OCI-LY3 (cell line): ENCODE results near the gene LRBA.
"Not testable (repeated sequence)": the region's sequence is repeated elsewhere in the genome, so short reads cannot be mapped to it uniquely, and the experiment has no call there.

ENCODE experiments used
- H2AFZ ChIP-seq: fragments of 200-600, 300-600 bp; shearing (Covaris generic); 2 replicates; pipeline ENCODE4 v1.6.0; 2014; ENCODE audit warnings: antibody characterized with exemption, low read depth, low read length
- H3K27ac ChIP-seq: fragments of 200-600, 300-600 bp; sonication (generic); 2 replicates; pipeline ENCODE4 v1.5.1; 2014; ENCODE audit warnings: mild to moderate bottlenecking, low read length, moderate library complexity, mixed read lengths
- H3K27me3 ChIP-seq: fragments of 200-600, 300-600 bp; sonication (generic); 2 replicates; pipeline ENCODE4 v1.6.1; 2014; ENCODE audit warnings: low read depth, low read length, mixed read lengths
- H3K36me3 ChIP-seq: fragments of 200-600, 300-600 bp; sonication (generic); replicated peaks from 2 replicates; pipeline ENCODE3; 2014; ENCODE audit warnings: low read depth, low read length, mixed read lengths
- H3K4me1 ChIP-seq: fragments of 300-600, 200-600 bp; sonication (generic); 2 replicates; pipeline ENCODE4 v1.6.1; 2014; ENCODE audit warnings: low read length, mixed read lengths
- H3K4me2 ChIP-seq: fragments of 200-600, 300-600 bp; sonication (generic); 2 replicates; pipeline ENCODE4 v1.6.1; 2014; ENCODE audit warnings: low read length, mixed read lengths
- H3K4me3 ChIP-seq: fragments of 300-600, 200-600 bp; sonication (generic); 2 replicates; pipeline ENCODE4 v1.5.1; 2014; ENCODE audit warnings: antibody characterized with exemption, mild to moderate bottlenecking, low read length, moderate library complexity
- H3K79me2 ChIP-seq: fragments of 300-600, 200-600 bp; shearing (Covaris generic); 2 replicates; pipeline ENCODE4 v1.6.1; 2014; ENCODE audit warnings: mild to moderate bottlenecking, low read length, mixed read lengths
- H3K9ac ChIP-seq: fragments of 300-600, 200-600 bp; shearing (Covaris generic); 2 replicates; pipeline ENCODE4 v1.6.0; 2014; ENCODE audit warnings: mild to moderate bottlenecking, low read length, moderate library complexity
- H3K9me3 ChIP-seq: fragments of 200-600, 300-600 bp; shearing (Covaris generic); 2 replicates; pipeline ENCODE4 v1.6.1; 2014; ENCODE audit warnings: low read length, mixed read lengths; ENCODE audit not compliant: insufficient read depth
- H4K20me1 ChIP-seq: fragments of 200-600, 300-600 bp; sonication (generic); 2 replicates; pipeline ENCODE4 v1.6.1; 2016; ENCODE audit warnings: low read length, mixed read lengths; ENCODE audit not compliant: insufficient read depth
- EZH2phosphoT487 ChIP-seq: fragments of 200-600 bp; shearing (Covaris generic); IDR thresholded peaks from 2 replicates; pipeline ENCODE4 v1.6.1; 2018; ENCODE audit warnings: antibody characterized with exemption, mixed run types, low read depth
- TF ChIP-seq, protein P1 (sequence below): fragments of 200-600, 300-600 bp; sonication (generic); IDR thresholded peaks from 2 replicates; pipeline ENCODE4 v1.5.1; 2014; ENCODE audit warnings: antibody characterized with exemption, low read length, low read depth

Gene LRBA

DNA sequence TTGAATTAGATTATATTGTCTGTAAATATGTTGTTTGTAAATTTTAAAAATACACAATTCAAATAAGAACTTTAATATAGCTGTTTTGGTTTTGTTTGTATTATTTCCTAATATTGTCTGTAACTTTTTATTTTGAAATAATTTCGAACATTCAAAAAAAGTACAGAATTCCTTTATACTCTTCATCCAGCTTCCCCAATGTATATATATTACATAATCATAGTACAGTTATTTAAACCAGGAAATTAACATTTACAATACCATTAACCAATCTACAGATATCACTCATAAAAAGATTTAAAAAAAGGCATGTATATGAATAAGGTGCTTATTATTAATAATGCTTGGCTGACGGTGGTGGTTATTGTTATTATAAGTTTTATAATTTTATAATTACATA is 84.1 kb downstream of the LRBA start:
- Histone ChIP-seq H3K79me2 (no peaks in the 10 kb centered on the region), H3K4me1 (no peaks in the 10 kb centered on the region)

DNA sequence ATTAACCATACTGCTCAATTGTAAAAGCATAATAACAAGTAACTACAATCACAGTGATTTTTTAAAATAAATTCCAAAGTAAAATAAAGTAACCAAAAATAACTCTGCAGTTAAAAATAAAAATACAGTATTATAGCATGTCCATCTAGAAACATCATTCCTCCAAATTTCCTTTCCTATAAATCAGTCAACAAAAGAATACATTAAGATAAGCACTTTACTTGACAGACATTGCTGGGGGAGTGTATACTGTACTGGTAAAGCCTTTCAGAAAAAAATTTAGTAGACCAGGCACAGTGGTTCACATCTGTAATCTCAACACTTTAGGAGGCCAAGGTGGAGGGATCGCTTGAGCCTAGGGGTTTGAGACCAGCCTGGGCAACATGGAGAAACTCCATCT is 91.1 kb downstream of the LRBA start:
- H3K4me3 ChIP-seq: no peak overlapping the region
- no peaks in the 10 kb centered on the region for H4K20me1 ChIP-seq
- H3K27me3 ChIP-seq: no peaks in the 10 kb centered on the region
- no peaks in the 10 kb centered on the region for H3K9me3 ChIP-seq
- no peak overlapping the region for H3K9ac ChIP-seq
- no peaks in the 10 kb centered on the region for H3K79me2 ChIP-seq
- no peak overlapping the region for H3K27ac ChIP-seq
- no peak overlapping the region for H3K4me2 ChIP-seq
- TF ChIP-seq, protein P1, sequence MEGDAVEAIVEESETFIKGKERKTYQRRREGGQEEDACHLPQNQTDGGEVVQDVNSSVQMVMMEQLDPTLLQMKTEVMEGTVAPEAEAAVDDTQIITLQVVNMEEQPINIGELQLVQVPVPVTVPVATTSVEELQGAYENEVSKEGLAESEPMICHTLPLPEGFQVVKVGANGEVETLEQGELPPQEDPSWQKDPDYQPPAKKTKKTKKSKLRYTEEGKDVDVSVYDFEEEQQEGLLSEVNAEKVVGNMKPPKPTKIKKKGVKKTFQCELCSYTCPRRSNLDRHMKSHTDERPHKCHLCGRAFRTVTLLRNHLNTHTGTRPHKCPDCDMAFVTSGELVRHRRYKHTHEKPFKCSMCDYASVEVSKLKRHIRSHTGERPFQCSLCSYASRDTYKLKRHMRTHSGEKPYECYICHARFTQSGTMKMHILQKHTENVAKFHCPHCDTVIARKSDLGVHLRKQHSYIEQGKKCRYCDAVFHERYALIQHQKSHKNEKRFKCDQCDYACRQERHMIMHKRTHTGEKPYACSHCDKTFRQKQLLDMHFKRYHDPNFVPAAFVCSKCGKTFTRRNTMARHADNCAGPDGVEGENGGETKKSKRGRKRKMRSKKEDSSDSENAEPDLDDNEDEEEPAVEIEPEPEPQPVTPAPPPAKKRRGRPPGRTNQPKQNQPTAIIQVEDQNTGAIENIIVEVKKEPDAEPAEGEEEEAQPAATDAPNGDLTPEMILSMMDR: no peak
- no peak for TF ChIP-seq EZH2phosphoT487
- no peaks in the 10 kb centered on the region for H3K36me3 ChIP-seq
- no peaks in the 10 kb centered on the region for H3K4me1 ChIP-seq
- H2AFZ ChIP-seq: no peak overlapping the region

More for the DNA sequence above, 84.1 kb downstream of the LRBA start:
- H3K9ac ChIP-seq: no peak overlapping the region
- no peaks in the 10 kb centered on the region for H3K27me3 ChIP-seq
- no peaks in the 10 kb centered on the region for H3K36me3 ChIP-seq
- no peaks in the 10 kb centered on the region for H4K20me1 ChIP-seq
- no peak overlapping the region for H3K27ac ChIP-seq
- no peak overlapping the region for H2AFZ ChIP-seq
- H3K9me3 ChIP-seq: no peaks in the 10 kb centered on the region
- H3K4me2 ChIP-seq: no peak overlapping the region
- TF ChIP-seq, protein P1: no peak
- TF ChIP-seq EZH2phosphoT487: no peak
- H3K4me3 ChIP-seq: no peak overlapping the region

DNA sequence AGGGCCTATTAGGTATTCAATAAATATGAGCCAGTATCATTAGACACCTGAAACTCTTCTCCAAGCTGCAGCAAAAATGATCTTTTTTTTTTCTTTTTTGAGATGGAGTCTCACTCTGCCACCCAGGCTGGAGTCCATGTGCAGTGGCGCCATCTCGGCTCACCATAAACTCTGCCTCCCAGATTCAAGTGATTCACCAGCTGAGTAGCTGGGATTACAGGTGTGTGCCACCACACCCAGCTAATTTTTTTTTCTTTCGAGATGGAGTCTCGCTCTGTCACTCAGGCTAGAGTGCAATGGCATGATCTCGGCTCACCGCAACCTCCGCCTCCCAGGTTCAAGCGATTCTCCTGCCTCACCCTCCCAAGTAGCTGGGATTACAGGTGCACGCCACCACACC is 93.6 kb downstream of the LRBA start:
- H3K27me3 ChIP-seq, H3K4me2 ChIP-seq, H2AFZ ChIP-seq, H3K36me3 ChIP-seq, H3K27ac ChIP-seq, H3K9ac ChIP-seq, H3K4me3 ChIP-seq, H3K4me1 ChIP-seq, H4K20me1 ChIP-seq, H3K79me2 ChIP-seq, H3K9me3 ChIP-seq: not testable (repeated sequence)

DNA sequence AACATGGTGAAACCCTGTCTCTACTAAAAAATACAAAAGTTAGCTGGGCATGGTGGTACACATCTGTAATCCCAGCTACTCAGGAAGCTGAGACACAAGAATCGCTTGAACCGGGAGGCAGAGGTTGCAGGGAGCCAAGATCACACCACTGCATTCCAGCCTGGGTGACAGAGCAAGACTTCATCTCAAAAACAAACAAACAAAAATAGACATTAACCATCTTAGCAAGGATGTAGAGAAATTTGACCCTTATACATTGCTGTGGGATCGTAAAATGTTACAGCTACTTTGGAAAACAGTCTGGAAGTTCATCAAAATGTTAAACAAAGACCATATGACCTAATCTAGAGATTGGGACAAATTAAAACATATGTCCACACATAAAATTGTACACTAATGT is 96.5 kb downstream of the LRBA start:
- not testable (repeated sequence) for H3K4me3 ChIP-seq, H2AFZ ChIP-seq, H3K4me2 ChIP-seq, H3K9me3 ChIP-seq, H4K20me1 ChIP-seq, H3K4me1 ChIP-seq, H3K27ac ChIP-seq, H3K9ac ChIP-seq, H3K27me3 ChIP-seq, H3K79me2 ChIP-seq
- H3K36me3 ChIP-seq: peaks cover 16% of the 10 kb centered on the region

DNA sequence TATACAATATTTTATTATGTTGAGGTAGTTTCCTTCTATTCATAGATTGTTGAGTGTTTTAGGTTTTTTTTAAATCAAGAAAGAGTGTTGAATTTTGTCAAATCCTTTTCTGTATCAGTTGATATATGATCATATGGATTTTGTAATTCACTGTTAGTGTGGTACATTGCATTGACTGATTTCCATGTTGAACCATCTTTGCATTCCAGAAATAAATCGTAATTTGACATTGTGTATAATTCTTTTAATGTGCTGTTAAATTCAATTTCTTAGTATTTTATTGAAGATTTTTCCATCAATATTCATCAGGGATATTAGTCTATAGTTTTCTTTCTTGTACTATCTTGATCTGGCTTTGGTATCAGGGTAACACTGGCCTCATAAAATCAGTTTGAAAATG is 103.8 kb downstream of the LRBA start:
- Histone ChIP-seq H3K4me1 (no peaks in the 10 kb centered on the region), H3K36me3 (peaks cover 36% of the 10 kb centered on the region), H3K4me2 (no peak overlapping the region), H3K4me3 (no peak overlapping the region), H2AFZ (no peak overlapping the region), H3K79me2 (no peaks in the 10 kb centered on the region), H3K9me3 (no peaks in the 10 kb centered on the region), H3K27ac (no peak overlapping the region), H4K20me1 (no peaks in the 10 kb centered on the region), H3K9ac (no peak overlapping the region), H3K27me3 (no peaks in the 10 kb centered on the region)
- TF ChIP-seq EZH2phosphoT487: no peak
- TF ChIP-seq, protein P1: no peak
